ENCODE results near the gene CDH23.

Gene CDH23

DNA sequence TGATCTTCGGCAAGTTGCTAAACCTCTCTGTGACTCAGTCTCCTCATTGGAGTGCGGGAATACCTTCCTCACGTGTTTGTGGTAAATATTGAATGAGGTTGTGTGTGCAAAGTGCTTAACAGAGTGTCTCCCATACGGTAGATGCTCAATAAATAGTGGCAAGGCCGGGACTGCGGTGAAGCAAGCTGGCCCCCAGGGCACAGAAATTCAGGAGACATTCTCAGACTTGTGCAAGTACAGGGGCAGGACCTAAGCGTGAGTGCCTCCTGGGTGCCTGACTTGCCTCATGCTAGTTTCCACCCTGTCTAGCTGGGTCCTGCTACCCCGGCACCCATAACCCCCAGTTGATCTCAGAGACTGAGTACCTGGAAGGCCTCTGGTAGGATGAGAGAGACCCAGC is 97.8 kb downstream of the CDH23 start:
- no peak for DNase-seq

DNA sequence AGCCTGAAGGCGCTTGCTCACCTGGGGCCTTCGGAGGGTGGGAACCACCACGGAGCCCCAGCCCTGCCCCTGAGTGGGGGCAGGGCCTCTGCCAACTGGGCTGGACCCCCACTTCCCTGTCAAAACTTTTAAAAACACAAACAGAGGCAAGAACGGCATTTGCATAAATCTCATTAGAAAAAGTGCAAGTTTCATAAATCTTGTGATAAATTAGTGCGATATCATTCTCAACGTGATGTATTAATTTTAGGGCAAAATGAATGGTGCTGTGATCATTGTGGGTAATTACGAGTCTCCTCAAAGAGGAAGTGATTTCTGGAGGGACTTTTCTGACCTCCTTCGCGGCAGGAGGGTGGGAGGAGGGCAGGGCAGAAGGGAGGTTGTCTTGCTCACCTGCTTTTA is 98.3 kb downstream of the CDH23 start:
- no peak for DNase-seq

- DNase-seq, result no peak
These were observed 100.4 kb downstream of the CDH23 start for GRCh38 chr10:71496927-71497762.

GRCh38 chr10:71497763-71498326 is 101.1 kb downstream of the CDH23 start:
- no peak for DNase-seq

DNA sequence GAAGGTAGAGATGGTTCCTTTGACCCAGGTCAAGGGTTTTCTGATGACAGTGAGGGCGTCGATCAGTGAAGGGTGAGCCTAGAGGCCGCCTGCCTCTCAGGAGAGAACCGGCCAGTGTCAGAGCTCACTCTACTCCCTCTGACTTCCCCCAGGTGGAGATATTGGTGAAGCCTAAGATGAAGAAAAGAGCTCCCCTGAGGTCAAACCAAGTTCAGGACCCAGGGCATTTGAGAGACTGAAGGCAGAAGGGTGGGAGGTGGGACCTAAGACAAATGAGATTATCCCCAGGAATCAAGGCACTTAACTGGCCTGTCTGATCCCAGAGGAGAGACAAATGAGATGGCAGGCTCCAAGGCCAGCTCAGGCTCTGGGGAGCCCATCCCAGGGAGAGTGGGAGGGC is 104.7 kb downstream of the CDH23 start:
- no peak for DNase-seq

GRCh38 chr10:71502190-71502589 is 105.5 kb downstream of the CDH23 start:
- DNase-seq, result no peak

DNA sequence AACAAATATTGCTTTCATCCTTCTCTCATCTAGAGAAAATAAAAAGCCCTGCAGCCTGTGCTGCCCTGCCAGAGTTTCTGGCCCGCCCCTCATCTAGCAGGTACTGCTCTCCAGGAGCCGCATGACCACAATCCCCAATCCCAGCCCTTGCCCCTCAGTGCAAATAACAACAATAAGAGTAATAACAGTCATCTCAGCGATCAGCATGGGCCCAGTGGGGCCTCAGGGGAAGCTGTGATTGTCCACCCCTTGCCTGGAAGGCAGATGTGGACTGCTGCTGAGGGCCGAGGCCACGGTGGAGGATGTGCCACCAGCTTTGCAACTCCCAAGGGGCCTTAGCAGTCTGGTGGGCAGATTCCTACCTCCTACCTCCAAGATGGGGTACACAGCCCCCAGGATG is 106.1 kb downstream of the CDH23 start:
- DNase-seq, result no peak

GRCh38 chr10:71504168-71504567 is 107.4 kb downstream of the CDH23 start:
- no peak for DNase-seq

DNA sequence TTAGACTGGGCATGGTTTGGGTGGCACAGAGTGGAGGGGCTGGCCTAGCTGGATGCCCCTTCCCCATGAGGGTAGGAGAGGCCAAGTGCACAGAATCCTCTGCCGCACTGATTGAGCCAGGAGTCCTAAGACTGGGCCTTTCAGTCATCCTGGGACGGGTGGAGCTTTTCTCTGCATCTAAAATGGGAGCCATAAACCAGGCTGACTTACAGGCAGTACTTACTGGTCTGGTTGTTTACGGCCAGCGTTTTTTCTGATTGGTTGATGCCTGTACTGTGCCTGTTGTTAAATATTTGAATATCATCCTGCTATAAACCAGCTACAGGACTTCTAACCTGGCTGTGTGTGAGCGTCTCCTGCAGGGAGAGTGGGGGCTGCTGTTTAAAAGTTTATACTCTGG is 107.8 kb downstream of the CDH23 start:
- DNase-seq, result no peak

DNA sequence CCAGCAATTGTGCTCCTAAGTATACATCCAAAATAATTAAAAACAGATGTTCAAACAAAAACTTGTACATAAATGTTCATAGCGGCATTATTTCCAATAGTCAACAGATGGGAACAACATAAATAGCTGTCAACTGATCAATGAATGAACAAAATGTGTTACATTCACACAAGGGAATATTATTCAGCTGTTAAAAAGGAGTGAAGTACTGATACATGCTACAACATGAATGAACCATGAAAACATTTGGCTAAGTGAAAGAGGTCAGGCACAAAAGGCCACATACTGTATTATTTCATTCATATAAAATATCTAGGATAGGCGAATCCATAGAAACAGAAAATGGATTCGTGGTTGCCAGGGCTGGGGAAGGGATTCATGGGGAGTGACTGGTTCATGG is 109.1 kb downstream of the CDH23 start:
- DNase-seq, result no peak

DNA sequence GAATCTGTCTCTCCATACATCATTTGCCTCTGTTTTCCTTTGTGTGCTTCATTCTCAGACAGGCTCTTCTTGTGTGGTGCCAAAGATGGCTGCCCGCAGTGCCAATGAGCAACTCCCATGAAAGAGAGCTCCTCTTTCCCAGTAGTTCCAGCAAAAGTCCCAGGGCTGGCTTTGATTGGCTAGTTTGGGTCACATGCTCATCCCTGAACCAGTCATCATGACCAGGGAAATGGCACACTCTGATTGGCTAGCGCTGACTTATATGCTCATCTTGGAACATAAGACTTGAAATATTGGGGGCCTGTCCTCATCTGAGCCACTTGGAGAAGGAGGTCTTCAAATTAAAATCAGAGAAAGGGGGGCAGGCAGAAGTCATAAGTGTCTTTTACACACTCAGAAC is 112.7 kb downstream of the CDH23 start:
- DNase-seq, result no peak

DNA sequence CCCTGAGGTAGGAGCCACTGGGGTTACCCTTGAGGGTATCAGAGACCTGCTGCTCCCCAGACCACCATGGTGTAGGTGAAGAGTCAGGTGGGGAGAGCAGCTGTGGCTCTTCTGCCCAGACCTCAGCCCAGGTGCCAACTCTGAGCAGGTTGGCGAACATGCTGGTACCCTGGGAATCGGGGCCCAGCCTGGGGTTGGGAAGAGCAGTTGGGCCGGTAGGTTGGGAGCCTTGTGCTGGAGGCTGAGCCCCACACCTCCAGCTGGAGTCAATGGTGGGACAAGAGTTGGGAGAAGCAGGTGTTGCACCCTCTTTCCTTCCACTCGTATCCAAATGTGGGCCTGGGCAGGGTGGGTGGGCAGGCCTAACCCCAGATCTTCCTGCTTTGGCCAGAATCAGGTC is 114.5 kb downstream of the CDH23 start:
- no peak for DNase-seq

GRCh38 chr10:71512312-71512711 is 115.6 kb downstream of the CDH23 start:
- DNase-seq, result no peak

GRCh38 chr10:71512761-71513539 is 116.2 kb downstream of the CDH23 start:
- peak; percentile 76 for DNase-seq

DNA sequence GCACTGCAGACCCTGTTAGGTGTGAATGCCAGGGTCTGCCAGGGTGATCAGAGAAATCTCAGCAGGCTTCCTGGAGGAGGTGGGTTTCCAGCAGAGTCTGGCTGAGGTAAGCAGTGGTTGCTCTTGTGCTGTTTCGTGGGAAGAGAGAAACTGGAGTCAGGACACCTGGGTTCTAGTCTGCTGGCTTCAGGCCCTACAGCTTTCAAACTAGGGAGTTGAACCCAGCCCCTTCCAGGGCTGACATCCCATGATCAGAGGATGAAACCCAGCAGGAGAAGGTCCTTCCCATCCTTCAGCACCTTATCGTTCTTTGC is 116.8 kb downstream of the CDH23 start:
- DNase-seq, result no peak

DNA sequence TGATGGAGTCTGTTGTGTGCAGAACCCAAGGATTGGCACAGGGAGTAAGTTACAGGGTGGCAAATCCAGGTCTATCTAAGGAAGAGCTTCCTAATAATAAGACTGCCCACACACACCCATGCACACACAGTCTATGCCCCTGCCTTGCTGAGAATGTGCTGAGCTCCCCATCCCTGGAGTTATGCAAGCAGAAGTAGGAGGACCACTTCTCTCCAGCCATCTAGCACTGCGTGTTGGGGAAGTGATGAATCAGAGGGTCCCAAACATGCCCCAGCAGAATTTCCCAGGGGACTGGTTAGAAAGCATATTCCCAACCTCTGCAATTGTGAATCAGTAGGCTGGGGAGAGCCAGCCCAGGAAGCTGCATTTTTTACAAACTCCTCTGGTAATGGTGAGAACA is 117.2 kb downstream of the CDH23 start:
- DNase-seq, result no peak

DNA sequence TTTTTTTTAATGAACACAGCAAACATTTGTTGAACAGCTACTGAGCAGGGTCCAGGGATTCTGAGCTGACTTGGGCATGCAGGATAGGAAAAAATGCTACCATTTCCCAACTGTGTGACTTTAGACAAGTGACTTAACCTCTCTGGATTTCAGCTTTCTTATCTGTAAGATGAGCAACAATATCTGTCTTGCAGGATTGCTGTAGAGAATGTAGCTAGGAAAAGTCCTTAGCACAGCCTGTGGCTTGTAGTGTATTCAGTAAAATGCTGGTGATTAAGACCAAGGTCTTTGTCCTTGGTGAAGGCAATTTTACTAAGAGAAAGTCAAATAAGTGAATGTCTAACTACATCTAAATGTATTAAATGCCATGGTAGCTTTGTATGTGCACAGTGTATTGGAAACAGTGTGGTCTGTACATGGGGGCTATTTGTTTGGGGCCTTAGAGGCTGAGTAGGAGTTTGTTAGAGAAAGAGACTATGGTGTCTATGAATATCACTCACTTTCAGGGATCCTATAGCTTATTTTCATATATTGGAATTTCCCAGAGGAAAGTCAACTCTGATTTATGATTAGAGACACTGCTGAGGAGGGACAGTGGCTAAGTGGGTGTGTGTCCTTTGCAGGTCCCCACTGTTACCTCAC is 118.9 kb downstream of the CDH23 start:
- no peak for DNase-seq

DNA sequence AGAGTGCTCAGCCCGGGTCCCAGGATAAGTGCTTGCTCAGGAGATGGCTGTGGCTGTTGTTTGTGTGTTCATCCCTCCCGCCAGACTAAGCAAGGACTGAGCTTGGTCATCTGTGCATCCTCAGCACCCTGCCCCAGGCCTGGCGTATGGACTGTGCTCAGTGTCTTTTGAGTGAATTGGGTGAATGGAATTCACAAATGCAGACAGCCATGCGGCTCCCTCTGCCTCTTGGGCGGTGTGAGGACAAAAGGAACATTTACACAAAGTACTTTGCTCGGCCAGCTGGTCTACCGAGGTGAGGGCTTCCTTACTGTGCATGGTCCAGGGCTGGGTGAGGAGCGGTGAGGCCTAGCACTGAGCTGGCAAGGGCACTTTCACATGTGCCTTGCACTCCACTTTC is 120.2 kb downstream of the CDH23 start:
- no peak for DNase-seq

- no peak for DNase-seq
These were observed 120.8 kb downstream of the CDH23 start for GRCh38 chr10:71517298-71518169.

DNA sequence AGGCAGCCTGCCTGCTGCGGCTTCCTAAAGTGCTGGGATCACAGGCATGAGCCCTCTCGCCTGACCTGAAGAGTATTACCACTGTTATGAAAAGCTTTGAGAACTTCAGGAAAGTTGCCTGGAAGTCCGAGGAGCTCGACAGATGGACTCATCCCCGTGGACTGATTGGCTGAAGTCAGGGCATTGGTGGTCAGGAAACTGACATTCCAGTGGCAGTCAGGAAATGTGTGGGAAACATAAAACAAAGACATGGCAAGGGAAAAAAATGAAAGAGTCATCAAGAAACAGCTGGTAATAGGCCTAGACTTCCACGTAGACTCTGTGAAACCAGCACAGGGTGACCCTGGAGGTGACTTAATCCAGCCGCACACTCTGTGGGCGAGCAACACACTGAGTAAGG is 123.3 kb downstream of the CDH23 start:
- no peak for DNase-seq

- DNase-seq, result no peak
These were observed 125.1 kb downstream of the CDH23 start for GRCh38 chr10:71521504-71522441.
